HepG2 (cell line): ENCODE measurements around the gene PEPD. TPM values are rescaled to one million over a fixed set of nuclear protein-coding genes. Genes with fewer than 3 reads are reported as not detected.

Experiments used
- CENPT ChIP-seq: sonication (generic); formaldehyde crosslinking; IDR thresholded peaks from 2 replicates; pipeline ENCODE4 v1.8.0; 2022; ENCODE audit warnings: low read depth, mild to moderate bottlenecking, moderate library complexity, missing genetic modification reagents
- EEA1 ChIP-seq: sonication (generic); formaldehyde crosslinking; IDR thresholded peaks from 2 replicates; pipeline ENCODE4 v1.5.1; 2020; ENCODE audit warnings: mild to moderate bottlenecking, missing genetic modification reagents, borderline replicate concordance
- NAIF1 ChIP-seq: sonication (generic); formaldehyde crosslinking; IDR thresholded peaks from 2 replicates; pipeline ENCODE4 v1.5.0; 2020; ENCODE audit warnings: mild to moderate bottlenecking, missing genetic modification reagents, borderline replicate concordance
- NFKB2 ChIP-seq: sonication (generic); formaldehyde crosslinking; IDR thresholded peaks from 2 replicates; pipeline ENCODE4 v1.4.0; 2020; ENCODE audit warnings: missing genetic modification reagents, borderline replicate concordance
- POLR2A ChIP-seq, 2 experiments: IDR thresholded peaks; 2 replicates each; pipeline ENCODE4 v1.6.1; 2011; ENCODE audit warnings: low read depth in 2 of 2, low read length in 2 of 2, mild to moderate bottlenecking in 1 of 2, moderate library complexity in 1 of 2; ENCODE audit not compliant: insufficient read depth in 1 of 2
- ZFP37 ChIP-seq: sonication (generic); formaldehyde crosslinking; IDR thresholded peaks from 2 replicates; pipeline ENCODE4 v1.4.0; 2020; ENCODE audit warnings: missing genetic modification reagents, borderline replicate concordance
- ZNF773 ChIP-seq: sonication (generic); formaldehyde crosslinking; IDR thresholded peaks from 2 replicates; pipeline ENCODE4 v1.4.0; 2020; ENCODE audit warnings: missing genetic modification reagents, borderline replicate concordance
- polyA plus RNA-seq, 8 experiments: library from polyadenylated mRNA; depleted of rRNA in 3 of 8; stranded (reverse) in 7 of 8; unstranded in 1 of 8; fragments of >200 nt; fragmentation: Illumina TruSeq in 4 of 8; extraction: Trizol in 4 of 8; gene quantifications; 2 replicates each; pipeline versions ENCODE4 v1.2.1 to v1.2.3, GENCODE V29; 2011 to 2016; ENCODE audit warnings: low read depth in 4 of 8, missing spikeins in 1 of 8, mixed read lengths in 1 of 8; ENCODE audit not compliant: insufficient read depth in 1 of 8
- total RNA-seq, 5 experiments: library from RNA; depleted of rRNA; stranded (reverse); fragments of >200 nt; fragmentation: Illumina TruSeq; extraction: Trizol; gene quantifications; 2 replicates each; pipeline ENCODE4 v1.2.3, GENCODE V29; 2016; ENCODE audit warnings: low read depth in 1 of 5
- TF ChIP-seq, protein P1 (sequence below), 2 experiments: sonication (generic) in 1 of 2; formaldehyde crosslinking in 1 of 2; IDR thresholded peaks; 2 replicates each; pipeline versions ENCODE4 v1.4.0 to v1.6.1; 2016 to 2020; ENCODE audit warnings: borderline replicate concordance in 1 of 2, low read depth in 1 of 2, mild to moderate bottlenecking in 1 of 2, missing genetic modification reagents in 1 of 2
- TF ChIP-seq, protein P2 (sequence below): sonication (generic); formaldehyde crosslinking; IDR thresholded peaks from 2 replicates; pipeline ENCODE4 v1.5.0; 2020; ENCODE audit warnings: mild to moderate bottlenecking, missing genetic modification reagents, moderate library complexity
- TF ChIP-seq, protein P3 (sequence below): sonication (generic); formaldehyde crosslinking; IDR thresholded peaks from 2 replicates; pipeline ENCODE4 v1.4.0; 2020; ENCODE audit warnings: missing genetic modification reagents, mild to moderate bottlenecking, borderline replicate concordance
- TF ChIP-seq, protein P4 (sequence below): sonication (generic); formaldehyde crosslinking; IDR thresholded peaks from 2 replicates; pipeline ENCODE4 v1.8.0; 2022; ENCODE audit warnings: mild to moderate bottlenecking, missing genetic modification reagents, moderate library complexity
- TF ChIP-seq, protein P5 (sequence below): sonication (generic); formaldehyde crosslinking; IDR thresholded peaks from 2 replicates; pipeline ENCODE4 v1.5.1; 2020; ENCODE audit warnings: mild to moderate bottlenecking, missing genetic modification reagents, borderline replicate concordance

The PEPD gene
- total and polyA plus RNA-seq, 2 of the 13 experiments (the other 11 are each of a cell fraction or from before 2014, with no cell fraction given) = 60.7 to 75.1 TPM

DNA sequence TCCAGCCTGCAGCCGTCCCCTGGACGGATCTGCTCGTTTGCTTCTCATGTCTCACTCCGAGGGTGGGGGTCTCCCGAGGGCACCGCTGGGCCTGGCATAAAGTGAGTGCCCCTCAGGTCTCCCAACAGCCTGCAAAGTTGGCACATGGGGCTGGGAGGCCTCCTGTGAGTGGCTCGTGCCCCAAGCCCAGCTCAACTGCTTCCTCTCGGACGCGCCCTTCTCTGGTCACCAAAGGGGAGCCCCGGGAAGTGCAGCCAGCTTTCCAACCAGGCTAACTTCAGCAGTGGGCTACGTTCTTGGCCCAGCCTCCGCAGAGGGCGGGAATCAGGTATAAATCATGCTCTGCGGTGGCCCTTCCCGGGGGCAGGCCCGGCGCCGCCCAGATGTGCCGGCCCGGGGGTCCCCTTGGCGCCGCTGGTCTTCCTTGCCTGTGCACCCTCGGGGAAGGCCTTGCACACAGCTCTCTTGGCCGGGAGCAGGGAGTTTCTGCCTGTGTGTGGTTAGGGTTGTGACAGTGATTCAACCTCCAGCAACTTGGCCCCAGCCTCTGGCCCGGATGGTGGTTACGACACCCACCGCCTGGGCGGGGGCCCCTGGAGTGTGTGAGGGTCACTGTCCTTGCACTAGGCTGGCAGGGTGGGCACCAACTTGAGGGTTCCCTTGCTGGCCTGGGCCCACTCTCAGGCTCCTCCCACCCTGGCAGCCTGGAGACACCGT lies 127.4 kb downstream of the PEPD start (continued):
- TF ChIP-seq, protein P1, sequence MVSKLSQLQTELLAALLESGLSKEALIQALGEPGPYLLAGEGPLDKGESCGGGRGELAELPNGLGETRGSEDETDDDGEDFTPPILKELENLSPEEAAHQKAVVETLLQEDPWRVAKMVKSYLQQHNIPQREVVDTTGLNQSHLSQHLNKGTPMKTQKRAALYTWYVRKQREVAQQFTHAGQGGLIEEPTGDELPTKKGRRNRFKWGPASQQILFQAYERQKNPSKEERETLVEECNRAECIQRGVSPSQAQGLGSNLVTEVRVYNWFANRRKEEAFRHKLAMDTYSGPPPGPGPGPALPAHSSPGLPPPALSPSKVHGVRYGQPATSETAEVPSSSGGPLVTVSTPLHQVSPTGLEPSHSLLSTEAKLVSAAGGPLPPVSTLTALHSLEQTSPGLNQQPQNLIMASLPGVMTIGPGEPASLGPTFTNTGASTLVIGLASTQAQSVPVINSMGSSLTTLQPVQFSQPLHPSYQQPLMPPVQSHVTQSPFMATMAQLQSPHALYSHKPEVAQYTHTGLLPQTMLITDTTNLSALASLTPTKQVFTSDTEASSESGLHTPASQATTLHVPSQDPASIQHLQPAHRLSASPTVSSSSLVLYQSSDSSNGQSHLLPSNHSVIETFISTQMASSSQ (IDR thresholded peaks at IDR 0.05; ENCODE audit: low read depth) = no peak
- TF ChIP-seq, protein P1 (CRISPR knock-in tag; IDR thresholded peaks at IDR 0.05; ENCODE audit: borderline replicate concordance) = no peak
- TF ChIP-seq, protein P2, sequence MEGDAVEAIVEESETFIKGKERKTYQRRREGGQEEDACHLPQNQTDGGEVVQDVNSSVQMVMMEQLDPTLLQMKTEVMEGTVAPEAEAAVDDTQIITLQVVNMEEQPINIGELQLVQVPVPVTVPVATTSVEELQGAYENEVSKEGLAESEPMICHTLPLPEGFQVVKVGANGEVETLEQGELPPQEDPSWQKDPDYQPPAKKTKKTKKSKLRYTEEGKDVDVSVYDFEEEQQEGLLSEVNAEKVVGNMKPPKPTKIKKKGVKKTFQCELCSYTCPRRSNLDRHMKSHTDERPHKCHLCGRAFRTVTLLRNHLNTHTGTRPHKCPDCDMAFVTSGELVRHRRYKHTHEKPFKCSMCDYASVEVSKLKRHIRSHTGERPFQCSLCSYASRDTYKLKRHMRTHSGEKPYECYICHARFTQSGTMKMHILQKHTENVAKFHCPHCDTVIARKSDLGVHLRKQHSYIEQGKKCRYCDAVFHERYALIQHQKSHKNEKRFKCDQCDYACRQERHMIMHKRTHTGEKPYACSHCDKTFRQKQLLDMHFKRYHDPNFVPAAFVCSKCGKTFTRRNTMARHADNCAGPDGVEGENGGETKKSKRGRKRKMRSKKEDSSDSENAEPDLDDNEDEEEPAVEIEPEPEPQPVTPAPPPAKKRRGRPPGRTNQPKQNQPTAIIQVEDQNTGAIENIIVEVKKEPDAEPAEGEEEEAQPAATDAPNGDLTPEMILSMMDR = no peak
- TF ChIP-seq, protein P3, sequence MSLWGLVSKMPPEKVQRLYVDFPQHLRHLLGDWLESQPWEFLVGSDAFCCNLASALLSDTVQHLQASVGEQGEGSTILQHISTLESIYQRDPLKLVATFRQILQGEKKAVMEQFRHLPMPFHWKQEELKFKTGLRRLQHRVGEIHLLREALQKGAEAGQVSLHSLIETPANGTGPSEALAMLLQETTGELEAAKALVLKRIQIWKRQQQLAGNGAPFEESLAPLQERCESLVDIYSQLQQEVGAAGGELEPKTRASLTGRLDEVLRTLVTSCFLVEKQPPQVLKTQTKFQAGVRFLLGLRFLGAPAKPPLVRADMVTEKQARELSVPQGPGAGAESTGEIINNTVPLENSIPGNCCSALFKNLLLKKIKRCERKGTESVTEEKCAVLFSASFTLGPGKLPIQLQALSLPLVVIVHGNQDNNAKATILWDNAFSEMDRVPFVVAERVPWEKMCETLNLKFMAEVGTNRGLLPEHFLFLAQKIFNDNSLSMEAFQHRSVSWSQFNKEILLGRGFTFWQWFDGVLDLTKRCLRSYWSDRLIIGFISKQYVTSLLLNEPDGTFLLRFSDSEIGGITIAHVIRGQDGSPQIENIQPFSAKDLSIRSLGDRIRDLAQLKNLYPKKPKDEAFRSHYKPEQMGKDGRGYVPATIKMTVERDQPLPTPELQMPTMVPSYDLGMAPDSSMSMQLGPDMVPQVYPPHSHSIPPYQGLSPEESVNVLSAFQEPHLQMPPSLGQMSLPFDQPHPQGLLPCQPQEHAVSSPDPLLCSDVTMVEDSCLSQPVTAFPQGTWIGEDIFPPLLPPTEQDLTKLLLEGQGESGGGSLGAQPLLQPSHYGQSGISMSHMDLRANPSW (CRISPR knock-in tag) = no peak
- no peak for TF ChIP-seq ZNF773
- no peak for TF ChIP-seq EEA1
- no peak for TF ChIP-seq ZFP37 (CRISPR knock-in tag)
- peak; percentile 36 to 44; a peak in 1 of 4 replicates for TF ChIP-seq POLR2A (IDR thresholded peaks at IDR 0.05; ENCODE audit: insufficient read depth in 1 of 2, low read depth in 2 of 2, low read length in 2 of 2)
- TF ChIP-seq NAIF1 (CRISPR knock-in tag) = no peak
- no peak for TF ChIP-seq CENPT
- TF ChIP-seq NFKB2 (CRISPR knock-in tag) = no peak
- TF ChIP-seq, protein P4, sequence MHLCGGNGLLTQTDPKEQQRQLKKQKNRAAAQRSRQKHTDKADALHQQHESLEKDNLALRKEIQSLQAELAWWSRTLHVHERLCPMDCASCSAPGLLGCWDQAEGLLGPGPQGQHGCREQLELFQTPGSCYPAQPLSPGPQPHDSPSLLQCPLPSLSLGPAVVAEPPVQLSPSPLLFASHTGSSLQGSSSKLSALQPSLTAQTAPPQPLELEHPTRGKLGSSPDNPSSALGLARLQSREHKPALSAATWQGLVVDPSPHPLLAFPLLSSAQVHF = no peak
- TF ChIP-seq, protein P5, sequence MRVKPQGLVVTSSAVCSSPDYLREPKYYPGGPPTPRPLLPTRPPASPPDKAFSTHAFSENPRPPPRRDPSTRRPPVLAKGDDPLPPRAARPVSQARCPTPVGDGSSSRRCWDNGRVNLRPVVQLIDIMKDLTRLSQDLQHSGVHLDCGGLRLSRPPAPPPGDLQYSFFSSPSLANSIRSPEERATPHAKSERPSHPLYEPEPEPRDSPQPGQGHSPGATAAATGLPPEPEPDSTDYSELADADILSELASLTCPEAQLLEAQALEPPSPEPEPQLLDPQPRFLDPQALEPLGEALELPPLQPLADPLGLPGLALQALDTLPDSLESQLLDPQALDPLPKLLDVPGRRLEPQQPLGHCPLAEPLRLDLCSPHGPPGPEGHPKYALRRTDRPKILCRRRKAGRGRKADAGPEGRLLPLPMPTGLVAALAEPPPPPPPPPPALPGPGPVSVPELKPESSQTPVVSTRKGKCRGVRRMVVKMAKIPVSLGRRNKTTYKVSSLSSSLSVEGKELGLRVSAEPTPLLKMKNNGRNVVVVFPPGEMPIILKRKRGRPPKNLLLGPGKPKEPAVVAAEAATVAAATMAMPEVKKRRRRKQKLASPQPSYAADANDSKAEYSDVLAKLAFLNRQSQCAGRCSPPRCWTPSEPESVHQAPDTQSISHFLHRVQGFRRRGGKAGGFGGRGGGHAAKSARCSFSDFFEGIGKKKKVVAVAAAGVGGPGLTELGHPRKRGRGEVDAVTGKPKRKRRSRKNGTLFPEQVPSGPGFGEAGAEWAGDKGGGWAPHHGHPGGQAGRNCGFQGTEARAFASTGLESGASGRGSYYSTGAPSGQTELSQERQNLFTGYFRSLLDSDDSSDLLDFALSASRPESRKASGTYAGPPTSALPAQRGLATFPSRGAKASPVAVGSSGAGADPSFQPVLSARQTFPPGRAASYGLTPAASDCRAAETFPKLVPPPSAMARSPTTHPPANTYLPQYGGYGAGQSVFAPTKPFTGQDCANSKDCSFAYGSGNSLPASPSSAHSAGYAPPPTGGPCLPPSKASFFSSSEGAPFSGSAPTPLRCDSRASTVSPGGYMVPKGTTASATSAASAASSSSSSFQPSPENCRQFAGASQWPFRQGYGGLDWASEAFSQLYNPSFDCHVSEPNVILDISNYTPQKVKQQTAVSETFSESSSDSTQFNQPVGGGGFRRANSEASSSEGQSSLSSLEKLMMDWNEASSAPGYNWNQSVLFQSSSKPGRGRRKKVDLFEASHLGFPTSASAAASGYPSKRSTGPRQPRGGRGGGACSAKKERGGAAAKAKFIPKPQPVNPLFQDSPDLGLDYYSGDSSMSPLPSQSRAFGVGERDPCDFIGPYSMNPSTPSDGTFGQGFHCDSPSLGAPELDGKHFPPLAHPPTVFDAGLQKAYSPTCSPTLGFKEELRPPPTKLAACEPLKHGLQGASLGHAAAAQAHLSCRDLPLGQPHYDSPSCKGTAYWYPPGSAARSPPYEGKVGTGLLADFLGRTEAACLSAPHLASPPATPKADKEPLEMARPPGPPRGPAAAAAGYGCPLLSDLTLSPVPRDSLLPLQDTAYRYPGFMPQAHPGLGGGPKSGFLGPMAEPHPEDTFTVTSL = no peak
